ENCODE results near the gene SLC12A8.
A peak's percentile ranks its signal among the peaks of the same experiment; 100 is the strongest.

SLC12A8 gene

DNA sequence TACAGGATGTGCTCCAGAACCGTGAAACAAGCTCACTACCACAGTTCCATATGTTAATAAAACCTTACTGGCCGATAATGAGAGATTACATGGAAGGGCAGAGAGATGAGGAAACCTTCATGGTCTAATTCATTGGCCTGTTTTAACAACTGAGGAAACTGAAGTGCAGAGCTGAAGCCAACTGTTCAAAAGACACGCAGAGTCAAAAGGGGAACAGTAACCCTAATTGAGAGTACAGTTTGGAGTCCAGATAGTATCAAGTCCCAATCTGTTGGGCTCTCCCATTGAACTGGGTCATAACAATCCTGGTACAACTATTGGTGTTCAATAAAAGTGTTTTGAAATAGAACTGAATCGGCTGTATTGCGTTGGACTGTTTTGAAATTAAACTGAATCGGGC lies 69.6 kb downstream of the SLC12A8 start:
- TF ChIP-seq, protein P1, sequence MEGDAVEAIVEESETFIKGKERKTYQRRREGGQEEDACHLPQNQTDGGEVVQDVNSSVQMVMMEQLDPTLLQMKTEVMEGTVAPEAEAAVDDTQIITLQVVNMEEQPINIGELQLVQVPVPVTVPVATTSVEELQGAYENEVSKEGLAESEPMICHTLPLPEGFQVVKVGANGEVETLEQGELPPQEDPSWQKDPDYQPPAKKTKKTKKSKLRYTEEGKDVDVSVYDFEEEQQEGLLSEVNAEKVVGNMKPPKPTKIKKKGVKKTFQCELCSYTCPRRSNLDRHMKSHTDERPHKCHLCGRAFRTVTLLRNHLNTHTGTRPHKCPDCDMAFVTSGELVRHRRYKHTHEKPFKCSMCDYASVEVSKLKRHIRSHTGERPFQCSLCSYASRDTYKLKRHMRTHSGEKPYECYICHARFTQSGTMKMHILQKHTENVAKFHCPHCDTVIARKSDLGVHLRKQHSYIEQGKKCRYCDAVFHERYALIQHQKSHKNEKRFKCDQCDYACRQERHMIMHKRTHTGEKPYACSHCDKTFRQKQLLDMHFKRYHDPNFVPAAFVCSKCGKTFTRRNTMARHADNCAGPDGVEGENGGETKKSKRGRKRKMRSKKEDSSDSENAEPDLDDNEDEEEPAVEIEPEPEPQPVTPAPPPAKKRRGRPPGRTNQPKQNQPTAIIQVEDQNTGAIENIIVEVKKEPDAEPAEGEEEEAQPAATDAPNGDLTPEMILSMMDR (IDR thresholded peaks at IDR 0.05; ENCODE audit: control extremely low read depth, extremely low read depth, low read depth, missing control alignments), result no peak
- POLR2A ChIA-PET, result no interaction called here

DNA sequence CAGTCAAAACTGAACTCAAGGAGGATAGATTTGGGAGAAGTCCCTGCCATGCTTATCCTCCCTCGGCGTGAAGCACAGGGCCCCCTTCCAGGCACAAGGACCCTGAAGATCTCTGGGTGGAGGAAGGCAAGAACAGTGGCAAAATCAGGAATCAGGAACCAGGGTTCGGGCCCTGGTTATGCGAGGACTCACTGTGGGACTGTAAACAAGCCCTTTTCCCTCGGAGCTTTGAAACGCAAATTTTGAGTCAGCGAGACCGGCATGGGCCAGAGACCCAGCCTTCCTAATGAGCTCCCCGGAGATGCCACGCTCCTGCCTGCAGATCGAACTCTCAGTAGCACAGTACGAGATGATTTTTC lies 70.1 kb downstream of the SLC12A8 start:
- TF ChIP-seq, protein P1 (IDR thresholded peaks at IDR 0.05; ENCODE audit: control extremely low read depth, extremely low read depth, low read depth, missing control alignments), result no peak
- CTCF ChIA-PET, result interaction anchor here (0.7 to 2.4 kb wide), 8 partner anchors 8 to 147 kb away, joined by 3 to 8 read pairs (median 4); no protein-coding TSS in a partner anchor
- POLR2A ChIA-PET, result no interaction called here
- DNase-seq (ENCODE audit: extremely low spot score), result no peak

More for the DNA sequence above, 69.6 kb downstream of the SLC12A8 start:
- no peak for DNase-seq (ENCODE audit: extremely low spot score)
- CTCF ChIA-PET, result interaction anchor here (0.7 to 2.4 kb wide), 8 partner anchors 7 to 148 kb away, joined by 3 to 8 read pairs (median 4); no protein-coding TSS in a partner anchor

DNA sequence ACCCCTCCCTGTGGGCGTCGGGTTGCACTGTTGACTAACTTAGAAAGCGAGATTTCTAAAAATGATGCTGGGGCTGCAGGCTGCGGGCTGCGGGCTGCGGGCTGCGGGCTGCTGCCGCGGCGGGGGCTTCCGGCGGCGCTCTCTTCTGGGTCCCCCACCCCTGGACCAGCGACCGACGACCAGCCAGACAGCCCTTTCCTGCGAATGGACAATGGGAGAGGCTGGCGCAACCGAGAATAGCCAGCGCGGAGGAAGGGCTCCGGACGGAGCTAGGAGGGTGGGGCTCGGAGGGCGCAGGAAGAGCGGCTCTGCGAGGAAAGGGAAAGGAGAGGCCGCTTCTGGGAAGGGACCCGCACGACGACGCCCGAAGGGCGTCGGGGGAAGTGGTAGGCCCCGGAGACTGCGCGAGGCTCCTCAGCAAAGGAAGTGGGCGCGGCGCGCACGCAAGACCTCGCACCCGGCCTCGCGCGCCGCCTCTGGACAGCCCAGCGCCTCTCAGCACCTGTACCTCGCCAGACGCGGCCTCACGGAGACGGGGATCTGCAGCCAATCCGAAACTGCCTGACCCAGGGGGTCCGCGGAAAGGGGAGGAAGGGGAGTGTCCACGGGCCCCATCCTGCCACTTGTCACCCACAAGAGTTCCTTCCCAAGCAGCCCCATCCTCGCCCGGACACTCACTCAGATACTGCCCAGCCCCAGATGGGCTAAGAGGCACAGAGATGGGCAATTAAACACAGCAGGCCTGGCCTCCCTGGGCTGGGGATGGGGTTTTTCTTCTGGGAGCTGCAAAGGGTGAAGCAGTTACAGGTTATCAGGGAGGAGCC lies 70.7 kb downstream of the SLC12A8 start:
- TF ChIP-seq, protein P1 (IDR thresholded peaks at IDR 0.05; ENCODE audit: control extremely low read depth, extremely low read depth, low read depth, missing control alignments), result peak; percentile 47
- CTCF ChIA-PET, result interaction anchor here (0.6 to 2.4 kb wide), 14 partner anchors 8 to 147 kb away, joined by 3 to 8 read pairs (median 4); no protein-coding TSS in a partner anchor
- DNase-seq (ENCODE audit: extremely low spot score), result peak; percentile 81
- POLR2A ChIA-PET, result interaction anchor here (1.2 kb wide), 1 partner anchor 21 kb away, joined by 3 read pairs; no protein-coding TSS in a partner anchor

DNA sequence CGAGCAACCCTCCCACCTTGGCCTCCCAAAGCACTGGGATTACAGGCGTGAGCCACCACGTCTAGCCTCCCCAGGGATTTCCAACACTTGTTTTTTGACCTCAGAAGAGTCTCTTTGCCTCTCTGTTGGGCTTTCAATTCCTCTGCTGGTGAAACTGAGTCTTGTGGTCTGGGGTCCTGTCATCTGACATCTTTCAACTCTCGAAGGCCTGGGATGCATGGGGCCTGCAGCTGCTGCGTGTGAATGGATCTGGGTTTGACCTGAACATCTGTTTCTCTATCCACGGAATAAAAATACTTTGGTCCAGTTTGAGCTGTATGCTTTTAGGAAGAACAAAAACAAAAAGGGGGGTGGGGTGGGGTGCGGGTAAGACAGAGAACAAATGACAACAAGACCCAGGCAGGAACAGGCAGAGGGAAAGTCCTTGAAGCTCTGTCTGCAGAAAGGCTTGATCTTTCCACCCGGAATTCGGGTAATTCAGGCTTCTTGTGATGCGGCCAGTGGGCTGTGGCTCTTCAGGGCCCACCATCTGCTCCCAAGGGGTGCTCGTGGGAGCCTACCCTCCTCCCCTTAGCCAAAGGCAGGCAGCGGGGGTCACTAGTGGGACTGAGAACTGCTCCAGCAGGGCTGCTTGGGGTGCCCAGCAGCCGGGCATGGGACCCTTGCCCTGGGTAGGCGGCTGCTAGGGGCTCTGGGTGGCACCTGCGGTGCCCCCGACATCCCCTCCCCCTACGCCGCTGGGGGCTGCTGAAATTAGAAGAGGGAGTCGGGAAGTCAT lies 71.5 kb downstream of the SLC12A8 start:
- CTCF ChIA-PET, result interaction anchor here (0.6 to 2.4 kb wide), 9 partner anchors 9 to 146 kb away, joined by 3 to 7 read pairs (median 4); no protein-coding TSS in a partner anchor
- TF ChIP-seq, protein P1 (IDR thresholded peaks at IDR 0.05; ENCODE audit: control extremely low read depth, extremely low read depth, low read depth, missing control alignments), result no peak
- POLR2A ChIA-PET, result interaction anchor here (0.6 to 1.2 kb wide), 2 partner anchors 20 to 25 kb away, joined by 3 to 6 read pairs; no protein-coding TSS in a partner anchor
- DNase-seq (ENCODE audit: extremely low spot score), result peak; percentile 47

DNA sequence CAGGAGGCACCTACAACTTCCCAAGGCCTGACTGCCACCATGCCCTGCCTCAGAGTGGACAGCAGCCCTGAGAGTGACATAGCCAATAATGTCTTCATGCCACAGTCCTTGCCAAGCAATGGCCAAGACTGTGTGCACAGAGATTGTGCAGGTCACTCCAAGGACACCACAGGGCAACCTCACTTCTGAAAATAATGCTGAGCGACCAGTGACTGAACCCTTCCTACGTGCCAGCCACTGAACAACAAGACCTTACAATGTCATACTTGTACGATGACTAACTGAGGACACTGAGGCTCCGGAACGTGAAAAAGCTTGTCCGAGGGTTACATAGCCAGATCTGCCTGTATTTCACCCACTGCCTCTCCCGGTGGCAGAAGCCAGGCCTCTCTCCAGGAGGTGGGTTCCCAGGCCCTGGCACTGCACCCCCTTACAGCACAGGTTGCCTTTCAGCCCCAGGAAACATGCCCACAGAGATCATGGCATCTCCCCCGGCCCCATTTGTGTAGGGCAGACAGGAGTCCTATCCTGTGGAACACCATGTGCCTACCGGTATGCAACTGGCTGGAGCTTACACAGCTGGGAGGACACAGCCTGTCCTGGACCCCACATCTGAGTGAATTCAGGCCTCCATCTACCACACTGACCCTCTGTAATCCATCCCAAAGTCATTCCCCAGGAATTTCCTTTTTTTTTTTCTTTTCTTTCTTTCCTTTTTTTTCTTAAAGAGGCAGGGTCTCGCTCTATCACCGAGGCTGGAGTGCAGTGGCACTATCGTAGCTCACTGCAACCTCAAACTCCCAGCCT lies 72.3 kb downstream of the SLC12A8 start:
- DNase-seq (ENCODE audit: extremely low spot score), result no peak
- ChIA-PET POLR2A (interaction anchor here (0.6 kb wide), 1 partner anchor 24 kb away, joined by 6 read pairs; no protein-coding TSS in a partner anchor), CTCF (interaction anchor here (1.2 to 2.1 kb wide), 6 partner anchors 10 to 120 kb away, joined by 3 to 10 read pairs (median 4); no protein-coding TSS in a partner anchor)
- TF ChIP-seq, protein P1 (IDR thresholded peaks at IDR 0.05; ENCODE audit: control extremely low read depth, extremely low read depth, low read depth, missing control alignments), result no peak
